Neural cell (in vitro differentiated cells): ENCODE results near the gene NRP2.

Source experiments
- CTCF ChIP-seq: fragments of 450-650 bp; IDR thresholded peaks from 2 replicates; pipeline ENCODE4 v1.5.1; 2014; ENCODE audit warnings: antibody characterized with exemption, mild to moderate bottlenecking, moderate library complexity; ENCODE audit not compliant: poor library complexity, severe bottlenecking
- POLR2AphosphoS5 ChIP-seq: IDR thresholded peaks from 2 replicates; pipeline ENCODE4 v1.6.1; 2012
- SMC3 ChIP-seq: fragments of 450-650 bp; conservative IDR thresholded peaks from 2 replicates; pipeline ENCODE4 v1.6.1; 2014; ENCODE audit warnings: antibody characterized with exemption, mild to moderate bottlenecking, moderate library complexity; ENCODE audit not compliant: poor library complexity

GRCh38 chr2:205757271-205757670 lies 75.0 kb downstream of the NRP2 start:
- TF ChIP-seq POLR2AphosphoS5 (no peak), CTCF (no peak), SMC3 (no peak)
